Measurements from ENCODE around the gene ABI3BP.

ABI3BP gene

GRCh38 chr3:100963041-100963440 lies 30.2 kb downstream of the ABI3BP start:
- no peaks in the 10 kb centered on the region for H3K9me2 ChIP-seq (replicated peaks; ENCODE audit: insufficient read depth, low read length)
- H3F3A ChIP-seq (ENCODE audit: insufficient read depth): no peaks in the 10 kb centered on the region
- no peaks in the 10 kb centered on the region for H4K20me1 ChIP-seq (ENCODE audit: low read depth, low read length)
- H3K27me3 ChIP-seq (ENCODE audit: low read length): no peaks in the 10 kb centered on the region
- peaks cover 5% of the 10 kb centered on the region; the same call in 1 of the 2 replicates for H3K9me3 ChIP-seq (ENCODE audit: insufficient read depth, low read length)
- no peaks in the 10 kb centered on the region for H3K36me3 ChIP-seq (ENCODE audit: low read length)
- H3K9ac ChIP-seq (ENCODE audit: low read length): no peak overlapping the region
- TF ChIP-seq, protein P1, sequence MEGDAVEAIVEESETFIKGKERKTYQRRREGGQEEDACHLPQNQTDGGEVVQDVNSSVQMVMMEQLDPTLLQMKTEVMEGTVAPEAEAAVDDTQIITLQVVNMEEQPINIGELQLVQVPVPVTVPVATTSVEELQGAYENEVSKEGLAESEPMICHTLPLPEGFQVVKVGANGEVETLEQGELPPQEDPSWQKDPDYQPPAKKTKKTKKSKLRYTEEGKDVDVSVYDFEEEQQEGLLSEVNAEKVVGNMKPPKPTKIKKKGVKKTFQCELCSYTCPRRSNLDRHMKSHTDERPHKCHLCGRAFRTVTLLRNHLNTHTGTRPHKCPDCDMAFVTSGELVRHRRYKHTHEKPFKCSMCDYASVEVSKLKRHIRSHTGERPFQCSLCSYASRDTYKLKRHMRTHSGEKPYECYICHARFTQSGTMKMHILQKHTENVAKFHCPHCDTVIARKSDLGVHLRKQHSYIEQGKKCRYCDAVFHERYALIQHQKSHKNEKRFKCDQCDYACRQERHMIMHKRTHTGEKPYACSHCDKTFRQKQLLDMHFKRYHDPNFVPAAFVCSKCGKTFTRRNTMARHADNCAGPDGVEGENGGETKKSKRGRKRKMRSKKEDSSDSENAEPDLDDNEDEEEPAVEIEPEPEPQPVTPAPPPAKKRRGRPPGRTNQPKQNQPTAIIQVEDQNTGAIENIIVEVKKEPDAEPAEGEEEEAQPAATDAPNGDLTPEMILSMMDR (IDR thresholded peaks at IDR 0.05; ENCODE audit: insufficient read depth, low read length, poor library complexity, severe bottlenecking): no peak
- TF ChIP-seq EZH2phosphoT487 (conservative IDR thresholded peaks at IDR 0.05; ENCODE audit: low read length): no peak
- H3K4me3 ChIP-seq (ENCODE audit: insufficient read depth, low read length, poor library complexity, severe bottlenecking): no peak overlapping the region
- H3K79me2 ChIP-seq (ENCODE audit: insufficient read depth, low read length): no peaks in the 10 kb centered on the region
- H3K27ac ChIP-seq (ENCODE audit: low read depth, low read length): no peak overlapping the region
- no peak overlapping the region for H2AFZ ChIP-seq (ENCODE audit: low read depth, low read length, severe bottlenecking)
- H3K4me2 ChIP-seq (ENCODE audit: low read depth, low read length, poor library complexity, severe bottlenecking): no peak overlapping the region

DNA sequence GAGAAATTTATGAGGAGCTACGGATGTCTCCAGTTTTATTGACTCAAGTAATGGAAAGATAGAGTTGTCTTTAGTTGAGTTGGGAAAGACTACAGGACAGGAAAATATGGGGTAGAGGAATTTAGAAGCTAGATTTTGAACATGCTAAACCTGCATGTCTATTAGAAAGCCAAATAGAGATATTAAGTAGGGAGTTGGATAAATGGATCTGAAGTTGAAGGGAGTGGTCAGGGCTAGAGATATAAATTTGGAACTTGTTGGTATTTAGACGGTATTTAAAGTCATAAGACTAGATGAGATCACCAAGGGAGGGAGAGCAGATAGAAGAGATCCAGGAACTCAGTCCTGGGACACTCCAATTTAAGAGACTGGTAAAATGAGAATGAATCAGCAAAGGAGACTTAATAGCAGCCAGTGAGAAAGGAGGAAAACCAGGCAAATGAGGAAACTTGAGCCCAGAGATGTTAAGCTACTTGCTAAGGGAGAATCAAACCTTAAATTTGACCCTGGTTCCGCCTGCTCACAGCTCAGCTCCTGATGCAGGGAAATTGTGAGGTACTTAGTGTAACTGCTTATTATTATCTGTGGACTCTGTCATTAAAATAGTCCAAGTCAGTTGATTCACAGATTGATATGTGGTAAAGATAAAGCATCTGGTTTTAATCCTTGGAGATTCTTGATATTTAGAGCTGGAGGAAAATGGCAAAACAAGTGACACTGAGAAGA lies 35.8 kb downstream of the ABI3BP start:
- Histone ChIP-seq H4K20me1 (ENCODE audit: low read depth, low read length) (no peaks in the 10 kb centered on the region), H3K9me3 (ENCODE audit: insufficient read depth, low read length) (peaks cover 5% of the 10 kb centered on the region; the same call in 1 of the 2 replicates), H3F3A (ENCODE audit: insufficient read depth) (no peaks in the 10 kb centered on the region), H3K27me3 (ENCODE audit: low read length) (no peaks in the 10 kb centered on the region), H3K27ac (ENCODE audit: low read depth, low read length) (no peak overlapping the region), H3K4me2 (ENCODE audit: low read depth, low read length, poor library complexity, severe bottlenecking) (no peak overlapping the region), H3K4me3 (ENCODE audit: insufficient read depth, low read length, poor library complexity, severe bottlenecking) (no peak overlapping the region), H2AFZ (ENCODE audit: low read depth, low read length, severe bottlenecking) (no peak overlapping the region), H3K9me2 (replicated peaks; ENCODE audit: insufficient read depth, low read length) (no peaks in the 10 kb centered on the region), H3K79me2 (ENCODE audit: insufficient read depth, low read length) (no peaks in the 10 kb centered on the region), H3K36me3 (ENCODE audit: low read length) (no peaks in the 10 kb centered on the region), H3K9ac (ENCODE audit: low read length) (no peak overlapping the region)
- TF ChIP-seq EZH2phosphoT487 (conservative IDR thresholded peaks at IDR 0.05; ENCODE audit: low read length): no peak
- TF ChIP-seq, protein P1 (IDR thresholded peaks at IDR 0.05; ENCODE audit: insufficient read depth, low read length, poor library complexity, severe bottlenecking): no peak

DNA sequence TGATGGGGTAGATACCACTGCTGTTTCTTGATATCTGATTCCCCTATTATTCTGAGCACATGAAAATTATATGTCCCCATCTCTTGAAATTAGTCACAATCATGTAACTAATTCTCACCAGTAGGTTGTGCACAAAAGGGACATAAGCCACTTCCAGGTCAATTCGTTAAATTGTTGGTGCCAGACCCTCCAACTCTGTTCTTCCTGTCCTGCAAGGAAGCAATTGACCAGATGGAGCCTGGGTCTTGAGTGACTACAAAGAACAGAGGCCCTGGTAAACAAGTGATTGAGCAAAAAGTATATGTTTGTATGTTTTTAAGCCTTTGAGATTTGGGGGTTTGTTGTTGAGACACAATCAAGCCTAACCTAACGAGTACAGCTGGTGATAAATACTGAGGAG lies 36.9 kb downstream of the ABI3BP start:
- Histone ChIP-seq H3K4me3 (ENCODE audit: insufficient read depth, low read length, poor library complexity, severe bottlenecking) (no peak overlapping the region), H3K27ac (ENCODE audit: low read depth, low read length) (no peak overlapping the region), H3K4me2 (ENCODE audit: low read depth, low read length, poor library complexity, severe bottlenecking) (no peak overlapping the region), H3K79me2 (ENCODE audit: insufficient read depth, low read length) (no peaks in the 10 kb centered on the region), H3K9ac (ENCODE audit: low read length) (no peak overlapping the region), H3F3A (ENCODE audit: insufficient read depth) (no peaks in the 10 kb centered on the region), H3K36me3 (ENCODE audit: low read length) (no peaks in the 10 kb centered on the region), H3K9me2 (replicated peaks; ENCODE audit: insufficient read depth, low read length) (no peaks in the 10 kb centered on the region), H4K20me1 (ENCODE audit: low read depth, low read length) (no peaks in the 10 kb centered on the region), H3K9me3 (ENCODE audit: insufficient read depth, low read length) (peaks cover 5% of the 10 kb centered on the region; the same call in 1 of the 2 replicates), H2AFZ (ENCODE audit: low read depth, low read length, severe bottlenecking) (no peak overlapping the region), H3K27me3 (ENCODE audit: low read length) (no peaks in the 10 kb centered on the region)
- no peak for TF ChIP-seq EZH2phosphoT487 (conservative IDR thresholded peaks at IDR 0.05; ENCODE audit: low read length)
- TF ChIP-seq, protein P1 (IDR thresholded peaks at IDR 0.05; ENCODE audit: insufficient read depth, low read length, poor library complexity, severe bottlenecking): no peak

Measured in SU-DHL-6 (cell line).